HG03558 (cell line): ENCODE data around the gene MRPL37.
"Not testable (repeated sequence)": the region's sequence is repeated elsewhere in the genome, so short reads cannot be mapped to it uniquely, and the experiment has no call there.

Source experiments
- ATAC-seq: cut with Tn5 transposase; IDR thresholded peaks from one replicate; pipeline ENCODE4 v1.9.1; 2021; ENCODE audit warnings: moderate number of reproducible peaks; ENCODE audit not compliant: unreplicated experiment; ENCODE audit errors: extremely low read depth

MRPL37 gene

GRCh38 chr1:54218883-54219687 lies 19.1 kb downstream of the MRPL37 start:
- no peak for ATAC-seq

GRCh38 chr1:54219688-54220003 lies 19.7 kb downstream of the MRPL37 start:
- ATAC-seq, result no peak

GRCh38 chr1:54220004-54220811 lies 20.2 kb downstream of the MRPL37 start:
- no peak for ATAC-seq

- ATAC-seq, result no peak
Measured at GRCh38 chr1:54221113-54221834, 21.3 kb downstream of the MRPL37 start.

- ATAC-seq, result no peak
Measured at GRCh38 chr1:54221867-54222484, 22.0 kb downstream of the MRPL37 start.

- no peak for ATAC-seq
Measured at GRCh38 chr1:54222711-54223110, 22.7 kb downstream of the MRPL37 start.

- ATAC-seq, result no peak
Measured at GRCh38 chr1:54223441-54224202, 23.7 kb downstream of the MRPL37 start.

- no peak for ATAC-seq
Measured at GRCh38 chr1:54224233-54224632, 24.3 kb downstream of the MRPL37 start.

- no peak for ATAC-seq
Measured at GRCh38 chr1:54225378-54225777, 25.4 kb downstream of the MRPL37 start.

GRCh38 chr1:54225986-54226559 lies 26.1 kb downstream of the MRPL37 start:
- ATAC-seq, result no peak

GRCh38 chr1:54227091-54227602 lies 27.2 kb downstream of the MRPL37 start:
- ATAC-seq, result no peak

- no peak for ATAC-seq
Measured at GRCh38 chr1:54227891-54228310, 27.9 kb downstream of the MRPL37 start.

GRCh38 chr1:54228638-54229079 lies 28.7 kb downstream of the MRPL37 start:
- no peak for ATAC-seq

- no peak for ATAC-seq
Measured at GRCh38 chr1:54229281-54229891, 29.4 kb downstream of the MRPL37 start.

- no peak for ATAC-seq
Measured at GRCh38 chr1:54230507-54231339, 30.8 kb downstream of the MRPL37 start.

GRCh38 chr1:54233196-54233595 lies 33.2 kb downstream of the MRPL37 start:
- not testable (repeated sequence) for ATAC-seq

- no peak for ATAC-seq
Measured at GRCh38 chr1:54234284-54234683, 34.3 kb downstream of the MRPL37 start.

- no peak for ATAC-seq
Measured at GRCh38 chr1:54237586-54237985, 37.6 kb downstream of the MRPL37 start.
